DOHH2 (cell line): Measurements from ENCODE around the gene PGBD4.
A peak's percentile ranks its signal among the peaks of the same experiment; 100 is the strongest.

Experiments used
- H3F3A ChIP-seq: fragments of 200-600 bp; sonication (generic), shearing (Covaris generic); 2 replicates; pipeline ENCODE4 v1.6.0; 2016; ENCODE audit warnings: antibody characterized with exemption, mild to moderate bottlenecking; ENCODE audit not compliant: control insufficient read depth, insufficient read depth
- H3K27ac ChIP-seq: fragments of 200-600 bp; sonication (generic); 2 replicates; pipeline ENCODE4 v1.5.1; 2014; ENCODE audit warnings: low read depth, mild to moderate bottlenecking, low read length, moderate library complexity
- H3K27me3 ChIP-seq: fragments of 200-600 bp; sonication (generic); 2 replicates; pipeline ENCODE4 v1.6.1; 2014; ENCODE audit warnings: mild to moderate bottlenecking, low read length, mixed read lengths; ENCODE audit not compliant: control insufficient read depth
- H3K36me3 ChIP-seq: fragments of 200-600 bp; sonication (generic); 2 replicates; pipeline ENCODE4 v1.6.1; 2014; ENCODE audit warnings: mild to moderate bottlenecking, low read length, moderate library complexity, mixed read lengths; ENCODE audit not compliant: control insufficient read depth
- H3K4me1 ChIP-seq: fragments of 200-600 bp; sonication (generic); 2 replicates; pipeline ENCODE4 v1.6.1; 2014; ENCODE audit warnings: mild to moderate bottlenecking, low read length, mixed read lengths; ENCODE audit not compliant: control insufficient read depth
- H3K4me2 ChIP-seq: fragments of 200-600 bp; sonication (generic); 2 replicates; pipeline ENCODE4 v1.6.0; 2014; ENCODE audit warnings: mild to moderate bottlenecking, low read length, moderate library complexity
- H3K4me3 ChIP-seq: fragments of 200-600 bp; sonication (generic); 2 replicates; pipeline ENCODE4 v1.5.1; 2014; ENCODE audit warnings: mild to moderate bottlenecking, low read length, mixed read lengths
- H3K79me2 ChIP-seq: fragments of 200-600 bp; sonication (generic); 2 replicates; pipeline ENCODE4 v1.6.1; 2014; ENCODE audit warnings: mild to moderate bottlenecking, low read length, mixed read lengths; ENCODE audit not compliant: control insufficient read depth
- H3K9me2 ChIP-seq: fragments of 200-600 bp; sonication (generic); replicated peaks from 2 replicates; pipeline ENCODE4 v1.6.1; 2014; ENCODE audit warnings: mild to moderate bottlenecking, low read length, mixed read lengths; ENCODE audit not compliant: control insufficient read depth
- H3K9me3 ChIP-seq: fragments of 200-600 bp; sonication (generic); 2 replicates; pipeline ENCODE4 v1.6.1; 2014; ENCODE audit warnings: antibody characterized with exemption, low read length, mixed read lengths; ENCODE audit not compliant: control insufficient read depth, insufficient read depth
- H4K20me1 ChIP-seq: fragments of 200-600 bp; sonication (generic); 2 replicates; pipeline ENCODE4 v1.6.0; 2014; ENCODE audit warnings: low read depth, mild to moderate bottlenecking, antibody characterized with exemption, low read length, moderate library complexity; ENCODE audit not compliant: control insufficient read depth, insufficient read depth
- CTCF ChIP-seq: fragments of 200-600 bp; sonication (generic); IDR thresholded peaks from one replicate; pipeline ENCODE4 v1.5.1; 2014; ENCODE audit warnings: antibody characterized with exemption, mild to moderate bottlenecking, low read depth, low read length; ENCODE audit not compliant: poor library complexity, severe bottlenecking
- EZH2phosphoT487 ChIP-seq: fragments of 200-600 bp; sonication (generic); IDR thresholded peaks from 2 replicates; pipeline ENCODE4 v1.6.1; 2017; ENCODE audit warnings: borderline replicate concordance, mild to moderate bottlenecking, antibody characterized with exemption, low read length, moderate library complexity, mixed read lengths

Gene PGBD4

GRCh38 chr15:34101366-34102174 is at the start of gene PGBD4, which contains the start of gene EMC7:
Gene PGBD4, plus strand, starts transcription at chr15:34102083. Its CDS starts 449 bp downstream, at chr15:34102532.
Gene EMC7, minus strand, starts transcription at chr15:34101862. Its CDS starts 23 bp downstream, at chr15:34101839.
- peak within 1 kb of the TSS; percentile 37 for H3K27ac ChIP-seq
- no peaks in the 10 kb centered on the region for H3K9me2 ChIP-seq
- H3K79me2 ChIP-seq = peaks cover 70% of the 10 kb centered on the region
- H3K4me1 ChIP-seq = peaks cover 26% of the 10 kb centered on the region
- H3K9me3 ChIP-seq = no peaks in the 10 kb centered on the region
- TF ChIP-seq CTCF (no peak), EZH2phosphoT487 (no peak)
- peak within 1 kb of the TSS; percentile 94 for H3K4me2 ChIP-seq
- H3K27me3 ChIP-seq = no peaks in the 10 kb centered on the region
- peak within 1 kb of the TSS; percentile 96 for H3K4me3 ChIP-seq
- H3K36me3 ChIP-seq = peaks cover 23% of the 10 kb centered on the region
- no peaks in the 10 kb centered on the region; the same call in 1 of the 2 replicates for H3F3A ChIP-seq
- no peaks in the 10 kb centered on the region for H4K20me1 ChIP-seq

DNA sequence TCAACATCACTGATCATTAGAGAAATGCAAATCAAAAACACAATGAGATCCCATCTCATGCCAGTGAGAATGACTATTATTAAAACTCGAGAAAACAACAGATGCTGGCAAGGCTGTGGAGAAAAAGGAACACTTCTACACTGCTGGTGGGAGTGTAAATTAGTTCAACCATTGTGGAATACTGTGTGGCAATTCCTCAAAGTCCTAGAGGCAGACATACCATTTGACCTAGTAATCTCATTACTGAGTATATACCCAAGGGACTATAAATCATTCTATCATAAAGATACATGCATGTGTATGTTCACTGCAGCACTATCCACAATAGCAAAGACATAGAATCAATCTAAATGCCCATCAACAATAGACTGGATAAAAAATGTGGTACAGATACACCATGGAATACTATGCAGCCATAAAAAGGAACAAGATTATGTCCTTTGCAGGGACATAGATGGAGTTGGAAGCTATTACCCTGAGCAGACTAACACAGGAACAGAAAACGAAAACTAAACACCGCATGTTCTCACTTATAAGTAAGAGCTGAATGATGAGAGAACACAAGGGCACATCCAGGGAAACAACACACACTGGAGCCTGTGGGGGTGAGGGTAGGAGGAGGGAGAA is 47.7 kb upstream of the PGBD4 start:
- no peak overlapping the region for H3K4me3 ChIP-seq
- no peaks in the 10 kb centered on the region; the same call in 1 of the 2 replicates for H3K9me3 ChIP-seq
- no peak for TF ChIP-seq EZH2phosphoT487
- TF ChIP-seq CTCF = no peak
- H3K36me3 ChIP-seq = no peaks in the 10 kb centered on the region
- H3K27me3 ChIP-seq = peaks cover 2% of the 10 kb centered on the region; the same call in 1 of the 2 replicates
- no peaks in the 10 kb centered on the region for H3F3A ChIP-seq
- no peak overlapping the region for H3K4me2 ChIP-seq
- H4K20me1 ChIP-seq = no peaks in the 10 kb centered on the region
- no peaks in the 10 kb centered on the region for H3K9me2 ChIP-seq
- H3K27ac ChIP-seq = no peak overlapping the region
- H3K79me2 ChIP-seq = no peaks in the 10 kb centered on the region
- no peaks in the 10 kb centered on the region for H3K4me1 ChIP-seq

- Histone ChIP-seq H3K79me2 (no peaks in the 10 kb centered on the region), H3K9me3 (no peaks in the 10 kb centered on the region), H3K9me2 (no peaks in the 10 kb centered on the region), H3K27ac (no peak overlapping the region), H3K4me3 (no peak overlapping the region), H3K4me1 (no peaks in the 10 kb centered on the region), H3K36me3 (no peaks in the 10 kb centered on the region), H3F3A (no peaks in the 10 kb centered on the region), H3K4me2 (no peak overlapping the region), H4K20me1 (no peaks in the 10 kb centered on the region), H3K27me3 (no peaks in the 10 kb centered on the region)
- TF ChIP-seq CTCF (no peak), EZH2phosphoT487 (no peak)
Observed at GRCh38 chr15:34055868-34056595, 45.9 kb upstream of the PGBD4 start.
